HFFc6 (cell line): ENCODE measurements around the gene RBM27. TPM values are rescaled to one million over a fixed set of nuclear protein-coding genes. Genes with fewer than 3 reads are reported as not detected.
"Not testable (repeated sequence)": the region's sequence is repeated elsewhere in the genome, so short reads cannot be mapped to it uniquely, and the experiment has no call there.

Experiments used
- DNase-seq: peaks from one replicate; pipeline ENCODE4 v3.0.0-alpha.2; 2018
- H3K27ac Mint-ChIP-seq: 2 replicates; pipeline ENCODE4 v1.8.0; 2020; ENCODE audit warnings: mild to moderate bottlenecking, mixed read lengths
- H3K27me3 Mint-ChIP-seq: 2 replicates; pipeline ENCODE4 v1.8.0; 2021; ENCODE audit warnings: mild to moderate bottlenecking, moderate library complexity, mixed read lengths; ENCODE audit not compliant: insufficient read depth
- H3K36me3 Mint-ChIP-seq: 2 replicates; pipeline ENCODE4 v1.8.0; 2021; ENCODE audit warnings: low read depth, mixed read lengths
- H3K4me1 Mint-ChIP-seq: 2 replicates; pipeline ENCODE4 v1.8.0; 2020; ENCODE audit warnings: low read depth, mixed read lengths
- H3K4me3 Mint-ChIP-seq: 2 replicates; pipeline ENCODE4 v1.8.0; 2020; ENCODE audit warnings: mild to moderate bottlenecking, moderate library complexity, mixed read lengths
- H3K9me3 Mint-ChIP-seq: 2 replicates; pipeline ENCODE4 v1.8.0; 2020; ENCODE audit warnings: mild to moderate bottlenecking, mixed read lengths
- total RNA-seq, 6 experiments: library from RNA; stranded (reverse); fragmentation: NEBNext Ultra II Directional; extraction: Animal tissue kit (Norgen Biotek cat#: 25700); gene quantifications; 2 replicates in 1 of 6; 3 replicates in 5 of 6; pipeline ENCODE4 v1.2.3, GENCODE V29; 2021
- TF ChIP-seq, protein P1 (sequence below): fragments of 200-600 bp; sonication (generic); IDR thresholded peaks from 2 replicates; pipeline ENCODE4 v1.5.0; 2021; ENCODE audit warnings: antibody characterized with exemption, mild to moderate bottlenecking

RBM27 gene
- total RNA-seq, 6 experiments from 2014 or later, result 14.4 to 19.2 (median 16.9) TPM

DNA sequence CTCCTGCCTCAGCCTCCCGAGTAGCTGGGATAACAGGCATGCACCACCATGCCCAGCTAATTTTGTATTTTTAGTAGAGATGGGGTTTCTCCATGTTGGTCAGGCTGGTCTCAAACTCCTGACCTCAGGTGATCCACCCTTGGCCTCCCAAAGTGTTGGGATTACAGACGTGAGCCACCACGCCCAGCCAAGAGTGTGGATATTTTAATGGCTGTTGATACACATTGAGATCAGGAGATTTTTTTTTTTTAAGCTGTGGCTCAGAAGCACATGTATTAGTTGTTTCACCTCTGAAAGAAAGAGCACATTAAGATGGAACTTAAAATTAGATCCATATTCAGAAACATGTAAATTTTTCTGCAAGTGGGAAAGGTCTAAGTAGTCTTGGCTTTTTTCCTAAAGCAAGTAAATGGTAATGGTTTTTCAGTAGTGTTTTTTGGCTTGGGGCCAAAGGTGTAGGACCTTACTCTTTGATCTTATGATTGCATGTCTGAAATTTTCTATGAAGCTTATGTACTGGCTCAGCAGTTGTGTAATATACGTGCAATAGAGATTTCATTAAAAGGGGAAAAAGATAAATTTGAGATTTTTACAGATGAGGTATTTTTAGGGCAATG is 9.9 kb downstream of the RBM27 start:
- peaks cover 18% of the 10 kb centered on the region for H3K4me1 Mint-ChIP-seq
- no peaks in the 10 kb centered on the region for H3K9me3 Mint-ChIP-seq
- no peaks in the 10 kb centered on the region for H3K27me3 Mint-ChIP-seq
- DNase-seq, result no peak
- TF ChIP-seq, protein P1, sequence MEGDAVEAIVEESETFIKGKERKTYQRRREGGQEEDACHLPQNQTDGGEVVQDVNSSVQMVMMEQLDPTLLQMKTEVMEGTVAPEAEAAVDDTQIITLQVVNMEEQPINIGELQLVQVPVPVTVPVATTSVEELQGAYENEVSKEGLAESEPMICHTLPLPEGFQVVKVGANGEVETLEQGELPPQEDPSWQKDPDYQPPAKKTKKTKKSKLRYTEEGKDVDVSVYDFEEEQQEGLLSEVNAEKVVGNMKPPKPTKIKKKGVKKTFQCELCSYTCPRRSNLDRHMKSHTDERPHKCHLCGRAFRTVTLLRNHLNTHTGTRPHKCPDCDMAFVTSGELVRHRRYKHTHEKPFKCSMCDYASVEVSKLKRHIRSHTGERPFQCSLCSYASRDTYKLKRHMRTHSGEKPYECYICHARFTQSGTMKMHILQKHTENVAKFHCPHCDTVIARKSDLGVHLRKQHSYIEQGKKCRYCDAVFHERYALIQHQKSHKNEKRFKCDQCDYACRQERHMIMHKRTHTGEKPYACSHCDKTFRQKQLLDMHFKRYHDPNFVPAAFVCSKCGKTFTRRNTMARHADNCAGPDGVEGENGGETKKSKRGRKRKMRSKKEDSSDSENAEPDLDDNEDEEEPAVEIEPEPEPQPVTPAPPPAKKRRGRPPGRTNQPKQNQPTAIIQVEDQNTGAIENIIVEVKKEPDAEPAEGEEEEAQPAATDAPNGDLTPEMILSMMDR, result no peak
- no peak overlapping the region for H3K27ac Mint-ChIP-seq
- H3K36me3 Mint-ChIP-seq, result no peaks in the 10 kb centered on the region
- no peak overlapping the region for H3K4me3 Mint-ChIP-seq

DNA sequence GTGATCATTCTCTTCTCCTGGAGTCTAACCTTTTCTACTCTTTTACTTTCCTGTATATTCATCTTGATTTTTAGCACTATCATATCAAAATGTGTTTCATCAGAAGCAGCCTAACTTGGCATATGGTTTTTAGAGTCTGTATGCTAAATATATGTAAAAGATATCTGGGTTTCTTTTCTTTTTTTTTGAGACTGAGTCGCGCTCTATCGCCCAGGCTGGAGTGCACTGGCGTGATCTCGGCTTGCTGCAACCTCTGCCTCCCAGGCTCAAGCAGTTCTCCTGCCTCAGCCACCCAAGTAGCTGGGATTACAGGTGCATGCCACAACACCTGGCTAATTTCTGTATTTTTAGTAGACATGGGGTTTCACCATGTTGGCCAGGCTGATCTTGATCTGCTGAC is 11.5 kb downstream of the RBM27 start:
- H3K9me3 Mint-ChIP-seq, H3K36me3 Mint-ChIP-seq, H3K27me3 Mint-ChIP-seq, H3K4me3 Mint-ChIP-seq, H3K4me1 Mint-ChIP-seq, DNase-seq, H3K27ac Mint-ChIP-seq: not testable (repeated sequence)

DNA sequence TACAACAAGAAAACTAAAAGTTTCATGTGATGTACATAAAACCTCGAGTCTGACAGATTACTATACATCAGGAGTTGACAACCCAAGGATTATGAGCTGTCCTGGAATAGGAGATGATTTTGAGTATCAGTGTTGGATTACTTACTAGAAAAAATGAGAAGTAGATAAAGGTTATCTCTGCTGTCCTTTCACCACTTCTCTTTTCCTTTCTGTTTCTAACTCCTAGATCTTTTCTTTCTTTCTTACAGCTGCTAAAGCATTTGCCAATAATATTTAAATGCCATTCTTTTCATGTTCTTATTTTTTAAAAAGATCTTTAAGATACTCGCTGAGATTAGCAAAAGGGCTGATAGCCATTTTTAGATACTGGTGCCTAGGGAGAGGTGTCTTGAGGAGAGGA is 14.8 kb downstream of the RBM27 start:
- no peak for DNase-seq
- H3K4me3 Mint-ChIP-seq, result no peak overlapping the region
- H3K36me3 Mint-ChIP-seq, result peaks cover under 1% of the 10 kb centered on the region; the same call in 1 of the 2 replicates
- TF ChIP-seq, protein P1, result no peak
- H3K27ac Mint-ChIP-seq, result no peak overlapping the region
- H3K27me3 Mint-ChIP-seq, result no peaks in the 10 kb centered on the region
- H3K9me3 Mint-ChIP-seq, result no peaks in the 10 kb centered on the region
- peaks cover 6% of the 10 kb centered on the region; the same call in 1 of the 2 replicates for H3K4me1 Mint-ChIP-seq

DNA sequence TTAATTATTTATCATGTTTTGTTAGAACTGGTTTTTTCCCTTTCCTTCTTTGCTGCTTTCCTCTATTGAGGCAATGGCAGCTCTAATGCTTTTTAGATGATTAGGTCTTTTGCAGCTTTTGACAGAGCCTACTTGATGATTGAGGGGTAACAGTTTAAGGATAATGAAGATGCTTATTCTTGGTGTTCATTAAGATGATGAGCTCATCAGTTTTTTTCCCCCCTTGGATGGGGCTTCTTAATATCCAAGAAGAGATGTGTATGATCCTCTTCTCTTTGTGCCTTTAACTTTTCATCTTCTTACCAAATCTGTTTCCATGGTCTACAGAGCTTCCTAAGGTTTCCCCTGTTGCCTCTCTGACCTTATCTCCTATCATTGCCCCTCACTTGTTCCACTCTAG is 15.8 kb downstream of the RBM27 start:
- DNase-seq, result no peak
- H3K9me3 Mint-ChIP-seq, result no peaks in the 10 kb centered on the region
- no peak overlapping the region for H3K4me3 Mint-ChIP-seq
- H3K4me1 Mint-ChIP-seq, result no peaks in the 10 kb centered on the region; the same call in 1 of the 2 replicates
- TF ChIP-seq, protein P1, result no peak
- no peaks in the 10 kb centered on the region for H3K27me3 Mint-ChIP-seq
- no peak overlapping the region for H3K27ac Mint-ChIP-seq
- peaks cover 6% of the 10 kb centered on the region; the same call in 1 of the 2 replicates for H3K36me3 Mint-ChIP-seq

DNA sequence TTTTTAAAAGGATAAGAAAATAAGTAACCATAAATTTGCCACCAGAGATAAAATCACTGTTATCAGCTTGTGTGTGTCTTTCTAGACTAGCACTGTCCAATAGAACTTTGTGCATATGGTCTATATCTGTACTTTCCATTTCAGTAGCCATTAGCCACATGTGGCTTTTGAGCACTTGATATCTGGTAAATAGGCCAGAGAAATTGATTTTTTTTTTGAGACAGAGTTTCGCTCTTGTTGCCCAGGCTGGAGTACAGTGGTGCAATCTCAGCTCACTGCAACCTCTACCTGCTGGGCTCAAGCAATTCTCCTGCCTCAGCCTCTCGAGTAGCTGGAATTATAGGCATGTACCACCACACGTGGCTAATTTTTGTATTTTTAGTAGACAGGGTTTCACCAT is 17.8 kb downstream of the RBM27 start:
- Mint-ChIP-seq H3K27ac (no peak overlapping the region), H3K36me3 (peaks cover 15% of the 10 kb centered on the region)

DNA sequence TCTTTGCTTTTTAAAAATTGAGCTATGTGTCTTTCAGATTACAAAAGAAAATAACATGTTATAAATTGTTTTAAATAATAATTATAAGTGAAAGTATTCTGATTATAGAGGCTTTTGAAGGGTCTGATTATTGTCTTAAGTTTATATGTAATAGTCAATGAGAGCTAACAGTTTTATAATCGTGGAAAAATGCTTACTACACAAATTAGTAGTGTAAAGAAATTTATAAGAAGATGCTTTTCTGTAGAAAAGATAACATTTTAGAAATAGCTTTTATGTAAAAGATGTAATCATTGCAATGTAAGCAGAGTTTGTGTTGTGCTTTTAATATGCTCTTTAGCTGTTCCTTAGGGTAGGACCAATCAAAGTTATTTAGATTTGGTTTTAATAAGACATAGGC is 18.6 kb downstream of the RBM27 start:
- Mint-ChIP-seq H3K9me3 (no peaks in the 10 kb centered on the region), H3K27ac (no peak overlapping the region), H3K4me3 (no peak overlapping the region), H3K27me3 (no peaks in the 10 kb centered on the region), H3K36me3 (peaks cover 18% of the 10 kb centered on the region), H3K4me1 (no peaks in the 10 kb centered on the region)
- no peak for DNase-seq
- TF ChIP-seq, protein P1, result no peak

More for the DNA sequence above, 17.8 kb downstream of the RBM27 start:
- H3K4me3 Mint-ChIP-seq, result no peak overlapping the region
- H3K4me1 Mint-ChIP-seq, result no peaks in the 10 kb centered on the region
- TF ChIP-seq, protein P1, result no peak
- no peaks in the 10 kb centered on the region for H3K9me3 Mint-ChIP-seq
- DNase-seq, result no peak
- H3K27me3 Mint-ChIP-seq, result no peaks in the 10 kb centered on the region
